ENCODE results near the gene PHACTR4. TPM values are rescaled to one million over a fixed set of nuclear protein-coding genes. Genes with fewer than 3 reads are reported as not detected.

Gene PHACTR4
- total and polyA plus RNA-seq, 9 donors: 10.3 to 33.0 (median 27.0) TPM

- Histone ChIP-seq H3K36me3 (ENCODE audit: control insufficient read depth, insufficient read depth, low read length) (no peaks in the 10 kb centered on the region), H3K4me1 (ENCODE audit: control insufficient read depth, insufficient read depth, low read length) (no peaks in the 10 kb centered on the region), H3K27me3 (ENCODE audit: control insufficient read depth, insufficient read depth, low read length) (no peaks in the 10 kb centered on the region), H3K27ac (ENCODE audit: low read length) (no peak overlapping the region), H3K4me3 (ENCODE audit: low read length) (no peak overlapping the region), H3K9me3 (replicated peaks; ENCODE audit: control insufficient read depth, low read depth, low read length) (no peaks in the 10 kb centered on the region)
- DNase-seq: no peak
- WGBS (ENCODE audit: insufficient coverage): 90% methylated on average over 3 of the region's 6 CpGs
Observed at GRCh38 chr1:28392027-28392652, 22.6 kb downstream of the PHACTR4 start.

- Histone ChIP-seq H3K4me3 (ENCODE audit: low read length) (no peak overlapping the region), H3K9me3 (replicated peaks; ENCODE audit: control insufficient read depth, low read depth, low read length) (no peaks in the 10 kb centered on the region), H3K27me3 (ENCODE audit: control insufficient read depth, insufficient read depth, low read length) (no peaks in the 10 kb centered on the region), H3K4me1 (ENCODE audit: control insufficient read depth, insufficient read depth, low read length) (no peaks in the 10 kb centered on the region), H3K27ac (ENCODE audit: low read length) (no peak overlapping the region), H3K36me3 (ENCODE audit: control insufficient read depth, insufficient read depth, low read length) (no peaks in the 10 kb centered on the region)
- WGBS (ENCODE audit: insufficient coverage): no CpG with 5 or more reads among the region's 1 CpG
- DNase-seq: no peak
Observed at GRCh38 chr1:28394136-28394535, 24.6 kb downstream of the PHACTR4 start.

GRCh38 chr1:28395181-28395580, 25.6 kb downstream of the PHACTR4 start:
- no peaks in the 10 kb centered on the region for H3K4me1 ChIP-seq (ENCODE audit: control insufficient read depth, insufficient read depth, low read length)
- no peak overlapping the region for H3K27ac ChIP-seq (ENCODE audit: low read length)
- WGBS (ENCODE audit: insufficient coverage): no CpG with 5 or more reads among the region's 4 CpGs
- H3K4me3 ChIP-seq (ENCODE audit: low read length): no peak overlapping the region
- H3K36me3 ChIP-seq (ENCODE audit: control insufficient read depth, insufficient read depth, low read length): no peaks in the 10 kb centered on the region
- no peaks in the 10 kb centered on the region for H3K27me3 ChIP-seq (ENCODE audit: control insufficient read depth, insufficient read depth, low read length)
- no peak for DNase-seq
- H3K9me3 ChIP-seq (replicated peaks; ENCODE audit: control insufficient read depth, low read depth, low read length): no peaks in the 10 kb centered on the region

DNA sequence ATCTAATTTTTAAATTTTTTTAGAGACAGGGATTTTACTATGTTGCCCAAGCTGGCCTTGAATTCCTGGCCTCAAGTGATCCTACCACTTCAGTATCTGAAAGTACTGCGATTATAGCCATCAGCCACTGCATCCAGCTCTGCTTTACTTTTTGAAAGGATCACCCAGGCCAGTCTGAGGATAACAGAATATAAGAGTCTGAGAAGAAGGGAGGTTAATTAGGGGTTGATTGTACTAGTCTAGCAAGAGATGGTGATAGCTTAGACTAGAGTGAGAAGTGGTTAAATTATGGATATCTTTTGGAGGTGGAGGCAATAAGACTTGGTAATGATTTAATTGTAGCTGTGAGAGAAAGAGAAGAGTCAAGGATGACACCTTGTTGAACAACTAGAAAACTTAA, 32.2 kb downstream of the PHACTR4 start:
- Histone ChIP-seq H3K4me3 (ENCODE audit: low read length) (no peak overlapping the region), H3K27ac (ENCODE audit: low read length) (no peak overlapping the region), H3K4me1 (ENCODE audit: control insufficient read depth, insufficient read depth, low read length) (no peaks in the 10 kb centered on the region), H3K9me3 (replicated peaks; ENCODE audit: control insufficient read depth, low read depth, low read length) (no peaks in the 10 kb centered on the region), H3K36me3 (ENCODE audit: control insufficient read depth, insufficient read depth, low read length) (no peaks in the 10 kb centered on the region), H3K27me3 (ENCODE audit: control insufficient read depth, insufficient read depth, low read length) (no peaks in the 10 kb centered on the region)
- WGBS (ENCODE audit: insufficient coverage): no CpG with 5 or more reads among the region's 1 CpG
- DNase-seq: no peak

DNA sequence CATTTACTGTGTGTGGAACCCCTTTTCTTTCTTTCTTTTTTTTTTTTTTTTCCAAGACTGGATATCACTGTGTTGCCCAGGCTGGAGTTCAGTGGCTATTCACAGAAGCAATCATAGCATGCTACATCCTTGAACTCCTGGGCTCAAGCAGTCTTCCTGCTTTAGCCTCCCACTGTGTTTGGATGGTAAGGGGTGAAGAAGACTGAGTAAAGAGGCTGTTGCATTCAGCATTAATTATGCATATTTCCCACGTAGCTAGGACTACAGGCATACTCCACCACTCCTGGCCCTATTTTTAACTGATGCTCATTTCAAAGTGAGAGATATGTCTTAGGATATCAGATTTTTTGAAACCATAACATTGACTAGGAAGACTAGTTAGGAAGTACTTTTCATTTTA, 39.5 kb downstream of the PHACTR4 start:
- no CpG with 5 or more reads among the region's 1 CpG for WGBS (ENCODE audit: insufficient coverage)
- Histone ChIP-seq H3K9me3 (replicated peaks; ENCODE audit: control insufficient read depth, low read depth, low read length) (no peaks in the 10 kb centered on the region), H3K36me3 (ENCODE audit: control insufficient read depth, insufficient read depth, low read length) (no peaks in the 10 kb centered on the region), H3K27me3 (ENCODE audit: control insufficient read depth, insufficient read depth, low read length) (no peaks in the 10 kb centered on the region), H3K27ac (ENCODE audit: low read length) (no peak overlapping the region), H3K4me1 (ENCODE audit: control insufficient read depth, insufficient read depth, low read length) (no peaks in the 10 kb centered on the region), H3K4me3 (ENCODE audit: low read length) (no peak overlapping the region)
- DNase-seq: no peak

DNA sequence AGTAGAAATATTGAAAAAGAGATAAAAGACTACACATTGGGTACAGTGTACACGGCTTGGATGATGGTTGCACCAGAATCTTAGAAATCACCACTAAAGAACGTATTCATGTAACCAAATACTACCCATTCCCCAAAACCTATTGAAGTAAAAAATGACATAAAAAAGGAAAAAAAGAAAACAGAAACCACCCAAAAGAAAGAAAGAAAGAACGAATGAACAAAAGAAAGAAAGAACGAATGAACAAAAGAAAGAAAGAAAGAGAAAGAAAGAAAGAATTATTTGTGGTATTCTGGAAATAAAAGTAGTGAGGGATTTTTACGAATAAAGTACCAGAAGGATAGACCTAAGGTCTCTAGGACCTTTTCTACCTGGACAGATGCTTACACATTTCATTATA, 42.1 kb downstream of the PHACTR4 start:
- H3K4me1 ChIP-seq (ENCODE audit: control insufficient read depth, insufficient read depth, low read length): no peaks in the 10 kb centered on the region

GRCh38 chr1:28412731-28413130, 43.2 kb downstream of the PHACTR4 start:
- H3K27ac ChIP-seq (ENCODE audit: low read length): no peak overlapping the region
- no peak overlapping the region for H3K4me3 ChIP-seq (ENCODE audit: low read length)
- no peak for DNase-seq
- H3K9me3 ChIP-seq (replicated peaks; ENCODE audit: control insufficient read depth, low read depth, low read length): no peaks in the 10 kb centered on the region
- no peaks in the 10 kb centered on the region for H3K4me1 ChIP-seq (ENCODE audit: control insufficient read depth, insufficient read depth, low read length)
- no peaks in the 10 kb centered on the region for H3K27me3 ChIP-seq (ENCODE audit: control insufficient read depth, insufficient read depth, low read length)
- H3K36me3 ChIP-seq (ENCODE audit: control insufficient read depth, insufficient read depth, low read length): no peaks in the 10 kb centered on the region
- 63% methylated on average over 2 of the region's 3 CpGs for WGBS (ENCODE audit: insufficient coverage)

More for the DNA sequence above, 42.1 kb downstream of the PHACTR4 start:
- Histone ChIP-seq H3K27ac (ENCODE audit: low read length) (no peak overlapping the region), H3K27me3 (ENCODE audit: control insufficient read depth, insufficient read depth, low read length) (no peaks in the 10 kb centered on the region), H3K9me3 (replicated peaks; ENCODE audit: control insufficient read depth, low read depth, low read length) (no peaks in the 10 kb centered on the region), H3K4me3 (ENCODE audit: low read length) (no peak overlapping the region), H3K36me3 (ENCODE audit: control insufficient read depth, insufficient read depth, low read length) (no peaks in the 10 kb centered on the region)
- no peak for DNase-seq
- WGBS (ENCODE audit: insufficient coverage): no CpG with 5 or more reads among the region's 5 CpGs

GRCh38 chr1:28416509-28417194, 47.1 kb downstream of the PHACTR4 start:
- no peak for DNase-seq
- no CpG with 5 or more reads among the region's 2 CpGs for WGBS (ENCODE audit: insufficient coverage)
- H3K4me3 ChIP-seq (ENCODE audit: low read length): no peak overlapping the region

DNA sequence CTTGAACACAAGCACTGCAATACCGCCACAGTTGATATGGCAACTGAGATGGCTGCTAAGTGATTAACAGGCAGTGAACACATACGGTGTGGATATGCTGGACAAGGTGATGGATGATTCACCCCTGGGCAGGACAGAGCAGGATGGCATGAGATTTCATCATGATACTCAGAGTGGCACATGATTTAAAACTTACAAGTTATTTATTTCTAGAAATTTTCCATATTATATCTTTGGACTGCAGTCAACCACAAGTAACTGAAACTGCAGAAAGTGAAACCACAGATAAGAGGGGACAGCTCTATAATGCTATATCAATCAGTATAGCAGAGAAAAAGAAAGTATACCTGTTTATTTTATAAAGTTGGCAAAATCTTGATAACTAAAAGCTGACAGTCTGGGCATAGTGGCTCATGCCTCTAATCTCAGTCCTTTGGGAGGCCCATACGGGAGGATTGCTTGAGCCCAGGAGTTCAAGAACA, 47.9 kb downstream of the PHACTR4 start:
- no CpG with 5 or more reads among the region's 3 CpGs for WGBS (ENCODE audit: insufficient coverage)
- H3K9me3 ChIP-seq (replicated peaks; ENCODE audit: control insufficient read depth, low read depth, low read length): no peaks in the 10 kb centered on the region
- H3K27ac ChIP-seq (ENCODE audit: low read length): no peak overlapping the region
- H3K36me3 ChIP-seq (ENCODE audit: control insufficient read depth, insufficient read depth, low read length): no peaks in the 10 kb centered on the region
- no peaks in the 10 kb centered on the region for H3K27me3 ChIP-seq (ENCODE audit: control insufficient read depth, insufficient read depth, low read length)
- no peak overlapping the region for H3K4me3 ChIP-seq (ENCODE audit: low read length)
- DNase-seq: no peak
- no peaks in the 10 kb centered on the region for H3K4me1 ChIP-seq (ENCODE audit: control insufficient read depth, insufficient read depth, low read length)

More at GRCh38 chr1:28416509-28417194, 47.1 kb downstream of the PHACTR4 start:
- Histone ChIP-seq H3K27me3 (ENCODE audit: control insufficient read depth, insufficient read depth, low read length) (no peaks in the 10 kb centered on the region), H3K4me1 (ENCODE audit: control insufficient read depth, insufficient read depth, low read length) (no peaks in the 10 kb centered on the region), H3K9me3 (replicated peaks; ENCODE audit: control insufficient read depth, low read depth, low read length) (no peaks in the 10 kb centered on the region), H3K36me3 (ENCODE audit: control insufficient read depth, insufficient read depth, low read length) (no peaks in the 10 kb centered on the region), H3K27ac (ENCODE audit: low read length) (no peak overlapping the region)

GRCh38 chr1:28417926-28418637, 48.5 kb downstream of the PHACTR4 start:
- no peak for DNase-seq
- Histone ChIP-seq H3K9me3 (replicated peaks; ENCODE audit: control insufficient read depth, low read depth, low read length) (no peaks in the 10 kb centered on the region), H3K27me3 (ENCODE audit: control insufficient read depth, insufficient read depth, low read length) (no peaks in the 10 kb centered on the region), H3K27ac (ENCODE audit: low read length) (no peak overlapping the region), H3K4me1 (ENCODE audit: control insufficient read depth, insufficient read depth, low read length) (no peaks in the 10 kb centered on the region), H3K36me3 (ENCODE audit: control insufficient read depth, insufficient read depth, low read length) (no peaks in the 10 kb centered on the region), H3K4me3 (ENCODE audit: low read length) (no peak overlapping the region)
- WGBS (ENCODE audit: insufficient coverage): 100% methylated on average over 1 of the region's 4 CpGs
